K562 (cell line): Measurements from ENCODE around the gene C15orf61. TPM values are rescaled to one million over a fixed set of nuclear protein-coding genes. Genes with fewer than 3 reads are reported as not detected.

Source experiments
- DMBX1 ChIP-seq: fragments of 250-450 bp; sonication (Bioruptor Pico); IDR thresholded peaks from 2 replicates; pipeline ENCODE4 v1.8.0; 2022; ENCODE audit warnings: inconsistent platforms, mild to moderate bottlenecking, moderate library complexity, borderline replicate concordance
- ESRRB ChIP-seq: fragments of 250-450 bp; sonication (Bioruptor Pico); IDR thresholded peaks from 2 replicates; pipeline ENCODE4 v1.5.0; 2020; ENCODE audit warnings: mild to moderate bottlenecking, moderate library complexity, borderline replicate concordance
- FOXA1 ChIP-seq: fragments of 450-650 bp; IDR thresholded peaks from 2 replicates; pipeline ENCODE4 v1.6.1; 2016; ENCODE audit warnings: mild to moderate bottlenecking, borderline replicate concordance
- MCM3 ChIP-seq: fragments of 450-650 bp; IDR thresholded peaks from 2 replicates; pipeline ENCODE4 v1.6.1; 2016
- NFRKB ChIP-seq: fragments of 450-650 bp; IDR thresholded peaks from 2 replicates; pipeline ENCODE4 v1.6.1; 2016; ENCODE audit warnings: low read depth
- NR1H2 ChIP-seq: sonication (generic); formaldehyde crosslinking; IDR thresholded peaks from 2 replicates; pipeline ENCODE4 v1.4.0; 2020; ENCODE audit warnings: mild to moderate bottlenecking, missing genetic modification reagents
- PHB ChIP-seq: fragments of 250-450 bp; sonication (Bioruptor Pico); IDR thresholded peaks from 2 replicates; pipeline ENCODE4 v1.5.0; 2021
- SREBF2 ChIP-seq: sonication (generic); formaldehyde crosslinking; IDR thresholded peaks from 2 replicates; pipeline ENCODE4 v1.4.0; 2020; ENCODE audit warnings: mild to moderate bottlenecking, missing genetic modification reagents
- TAF9B ChIP-seq: fragments of 450-650 bp; IDR thresholded peaks from 2 replicates; pipeline ENCODE4 v1.6.1; 2018; ENCODE audit warnings: mild to moderate bottlenecking; ENCODE audit not compliant: partially characterized antibody
- U2AF1 ChIP-seq: fragments of 200-400 bp; formaldehyde crosslinking; optimal IDR thresholded peaks from 2 replicates; pipeline ENCODE3; 2017; ENCODE audit warnings: mild to moderate bottlenecking, low read depth, low read length, moderate library complexity
- ZBTB8A ChIP-seq: fragments of 450-650 bp; IDR thresholded peaks from 2 replicates; pipeline ENCODE4 v1.6.1; 2018; ENCODE audit warnings: mild to moderate bottlenecking, moderate library complexity; ENCODE audit not compliant: partially characterized antibody
- ZFX ChIP-seq: sonication (generic); formaldehyde crosslinking; IDR thresholded peaks from 2 replicates; pipeline ENCODE4 v1.8.0; 2022; ENCODE audit warnings: mild to moderate bottlenecking, missing genetic modification reagents, moderate library complexity
- ZKSCAN8 ChIP-seq: fragments of 200-800 bp; sonication (Bioruptor generic); IDR thresholded peaks from 2 replicates; pipeline ENCODE4 v1.6.1; 2016; ENCODE audit warnings: missing genetic modification characterization, missing compliant biosample characterization
- ZNF212 ChIP-seq: fragments of 450-650 bp; formaldehyde crosslinking; IDR thresholded peaks from 2 replicates; pipeline ENCODE4 v1.4.0; 2020; ENCODE audit warnings: mild to moderate bottlenecking
- ZNF699 ChIP-seq: fragments of 250-450 bp; sonication (Bioruptor Pico); IDR thresholded peaks from 2 replicates; pipeline ENCODE4 v1.8.0; 2021; ENCODE audit warnings: mild to moderate bottlenecking, moderate library complexity; ENCODE audit not compliant: insufficient replicate concordance
- polyA plus RNA-seq, 8 experiments: library from polyadenylated mRNA; depleted of rRNA in 4 of 8; stranded (reverse) in 5 of 8; unstranded in 3 of 8; fragments of >200 nt; fragmentation: Nextera tagmentation in 2 of 8; fragmentation: Illumina TruSeq in 1 of 8; extraction: Ambion mirVana in 2 of 8; extraction: Trizol in 1 of 8; gene quantifications; 2 replicates each; pipeline versions ENCODE4 v1.2.1 to v1.2.3, GENCODE V29; 2011 to 2014; ENCODE audit warnings: inconsistent platforms in 1 of 8, missing spikeins in 1 of 8
- total RNA-seq, 7 experiments: library from RNA; depleted of rRNA in 6 of 7; stranded (reverse); fragments of >200 nt in 6 of 7; fragmentation: Illumina TruSeq in 2 of 7; extraction: Trizol in 2 of 7; gene quantifications; 2 replicates each; pipeline versions ENCODE4 v1.2.1 to v1.2.3, GENCODE V29; 2011 to 2021; ENCODE audit warnings: low replicate concordance in 1 of 7
- TF ChIP-seq, protein P1 (sequence below), 2 experiments: IDR thresholded peaks in 1 of 2; conservative IDR thresholded peaks in 1 of 2; 2 replicates each; pipeline ENCODE4 v1.6.1; 2016; ENCODE audit warnings: low read depth in 2 of 2, mild to moderate bottlenecking in 1 of 2, missing compliant biosample characterization in 1 of 2, missing genetic modification characterization in 1 of 2, moderate library complexity in 1 of 2
- TF ChIP-seq, protein P2 (sequence below): fragments of 250-450 bp; sonication (Bioruptor Pico); IDR thresholded peaks from 2 replicates; pipeline ENCODE4 v1.4.0; 2020; ENCODE audit warnings: mild to moderate bottlenecking, moderate library complexity
- TF ChIP-seq, protein P3 (sequence below): fragments of 150-350 bp; conservative IDR thresholded peaks from 2 replicates; pipeline ENCODE4 v1.6.1; 2014; ENCODE audit warnings: low read length
- TF ChIP-seq, protein P4 (sequence below): fragments of 150-350 bp; IDR thresholded peaks from 2 replicates; pipeline ENCODE4 v1.6.1; 2014; ENCODE audit warnings: low read depth, mild to moderate bottlenecking, low read length, borderline replicate concordance

The C15orf61 gene
- total and polyA plus RNA-seq, 9 of the 15 experiments (the other 6 are each of a cell fraction or from before 2014, with no cell fraction given): 1.6 to 10.5 (median 4.3) TPM

DNA sequence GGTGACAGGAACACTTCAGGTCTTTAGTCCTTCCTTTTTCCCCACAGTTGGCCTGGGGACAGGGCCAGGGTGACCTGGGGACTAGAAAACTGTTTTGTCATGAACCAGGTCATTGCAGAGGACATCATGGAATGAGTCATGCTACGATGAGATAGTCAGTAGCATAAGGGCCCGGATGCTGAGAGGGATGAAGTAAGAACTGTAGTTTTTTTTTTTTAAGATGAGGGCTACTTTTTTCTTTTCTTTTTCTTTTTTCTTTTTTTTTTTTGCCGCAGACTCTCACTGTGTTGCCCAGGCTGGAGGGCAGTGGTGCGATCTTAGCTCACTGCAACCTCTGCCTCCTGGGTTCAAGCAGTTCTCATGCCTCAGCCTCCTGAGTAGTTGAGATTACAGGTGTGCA, 29.6 kb downstream of the C15orf61 start (continued):
- TF ChIP-seq, protein P1, sequence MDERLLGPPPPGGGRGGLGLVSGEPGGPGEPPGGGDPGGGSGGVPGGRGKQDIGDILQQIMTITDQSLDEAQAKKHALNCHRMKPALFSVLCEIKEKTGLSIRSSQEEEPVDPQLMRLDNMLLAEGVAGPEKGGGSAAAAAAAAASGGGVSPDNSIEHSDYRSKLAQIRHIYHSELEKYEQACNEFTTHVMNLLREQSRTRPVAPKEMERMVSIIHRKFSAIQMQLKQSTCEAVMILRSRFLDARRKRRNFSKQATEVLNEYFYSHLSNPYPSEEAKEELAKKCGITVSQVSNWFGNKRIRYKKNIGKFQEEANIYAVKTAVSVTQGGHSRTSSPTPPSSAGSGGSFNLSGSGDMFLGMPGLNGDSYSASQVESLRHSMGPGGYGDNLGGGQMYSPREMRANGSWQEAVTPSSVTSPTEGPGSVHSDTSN (CRISPR knock-in tag; IDR thresholded peaks at IDR 0.05; ENCODE audit: low read depth): no peak
- TF ChIP-seq, protein P1 (tag; conservative IDR thresholded peaks at IDR 0.05; ENCODE audit: low read depth): peak; percentile 31; the same call in 1 of the 2 replicates
- TF ChIP-seq NR1H2 (CRISPR knock-in tag) (no peak), TAF9B (peak; percentile 24), ZFX (CRISPR knock-in tag) (no peak), FOXA1 (no peak), ZNF212 (CRISPR knock-in tag) (no peak), DMBX1 (CRISPR knock-in tag) (peak; percentile 77), NFRKB (no peak), ESRRB (no peak), SREBF2 (CRISPR knock-in tag) (no peak), ZKSCAN8 (CRISPR knock-in tag) (peak; percentile 69; the same call in 1 of the 2 replicates), ZBTB8A (no peak), U2AF1 (no peak), PHB (no peak), ZNF699 (CRISPR knock-in tag) (no peak), MCM3 (no peak)
- TF ChIP-seq, protein P2, sequence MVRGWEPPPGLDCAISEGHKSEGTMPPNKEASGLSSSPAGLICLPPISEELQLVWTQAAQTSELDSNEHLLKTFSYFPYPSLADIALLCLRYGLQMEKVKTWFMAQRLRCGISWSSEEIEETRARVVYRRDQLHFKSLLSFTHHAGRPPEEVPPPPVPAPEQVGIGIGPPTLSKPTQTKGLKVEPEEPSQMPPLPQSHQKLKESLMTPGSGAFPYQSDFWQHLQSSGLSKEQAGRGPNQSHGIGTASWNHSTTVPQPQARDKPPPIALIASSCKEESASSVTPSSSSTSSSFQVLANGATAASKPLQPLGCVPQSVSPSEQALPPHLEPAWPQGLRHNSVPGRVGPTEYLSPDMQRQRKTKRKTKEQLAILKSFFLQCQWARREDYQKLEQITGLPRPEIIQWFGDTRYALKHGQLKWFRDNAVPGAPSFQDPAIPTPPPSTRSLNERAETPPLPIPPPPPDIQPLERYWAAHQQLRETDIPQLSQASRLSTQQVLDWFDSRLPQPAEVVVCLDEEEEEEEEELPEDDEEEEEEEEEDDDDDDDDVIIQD (CRISPR knock-in tag): no peak
- TF ChIP-seq, protein P3, sequence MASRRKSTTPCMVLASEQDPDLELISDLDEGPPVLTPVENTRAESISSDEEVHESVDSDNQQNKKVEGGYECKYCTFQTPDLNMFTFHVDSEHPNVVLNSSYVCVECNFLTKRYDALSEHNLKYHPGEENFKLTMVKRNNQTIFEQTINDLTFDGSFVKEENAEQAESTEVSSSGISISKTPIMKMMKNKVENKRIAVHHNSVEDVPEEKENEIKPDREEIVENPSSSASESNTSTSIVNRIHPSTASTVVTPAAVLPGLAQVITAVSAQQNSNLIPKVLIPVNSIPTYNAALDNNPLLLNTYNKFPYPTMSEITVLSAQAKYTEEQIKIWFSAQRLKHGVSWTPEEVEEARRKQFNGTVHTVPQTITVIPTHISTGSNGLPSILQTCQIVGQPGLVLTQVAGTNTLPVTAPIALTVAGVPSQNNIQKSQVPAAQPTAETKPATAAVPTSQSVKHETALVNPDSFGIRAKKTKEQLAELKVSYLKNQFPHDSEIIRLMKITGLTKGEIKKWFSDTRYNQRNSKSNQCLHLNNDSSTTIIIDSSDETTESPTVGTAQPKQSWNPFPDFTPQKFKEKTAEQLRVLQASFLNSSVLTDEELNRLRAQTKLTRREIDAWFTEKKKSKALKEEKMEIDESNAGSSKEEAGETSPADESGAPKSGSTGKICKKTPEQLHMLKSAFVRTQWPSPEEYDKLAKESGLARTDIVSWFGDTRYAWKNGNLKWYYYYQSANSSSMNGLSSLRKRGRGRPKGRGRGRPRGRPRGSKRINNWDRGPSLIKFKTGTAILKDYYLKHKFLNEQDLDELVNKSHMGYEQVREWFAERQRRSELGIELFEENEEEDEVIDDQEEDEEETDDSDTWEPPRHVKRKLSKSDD: no peak
- TF ChIP-seq, protein P4, sequence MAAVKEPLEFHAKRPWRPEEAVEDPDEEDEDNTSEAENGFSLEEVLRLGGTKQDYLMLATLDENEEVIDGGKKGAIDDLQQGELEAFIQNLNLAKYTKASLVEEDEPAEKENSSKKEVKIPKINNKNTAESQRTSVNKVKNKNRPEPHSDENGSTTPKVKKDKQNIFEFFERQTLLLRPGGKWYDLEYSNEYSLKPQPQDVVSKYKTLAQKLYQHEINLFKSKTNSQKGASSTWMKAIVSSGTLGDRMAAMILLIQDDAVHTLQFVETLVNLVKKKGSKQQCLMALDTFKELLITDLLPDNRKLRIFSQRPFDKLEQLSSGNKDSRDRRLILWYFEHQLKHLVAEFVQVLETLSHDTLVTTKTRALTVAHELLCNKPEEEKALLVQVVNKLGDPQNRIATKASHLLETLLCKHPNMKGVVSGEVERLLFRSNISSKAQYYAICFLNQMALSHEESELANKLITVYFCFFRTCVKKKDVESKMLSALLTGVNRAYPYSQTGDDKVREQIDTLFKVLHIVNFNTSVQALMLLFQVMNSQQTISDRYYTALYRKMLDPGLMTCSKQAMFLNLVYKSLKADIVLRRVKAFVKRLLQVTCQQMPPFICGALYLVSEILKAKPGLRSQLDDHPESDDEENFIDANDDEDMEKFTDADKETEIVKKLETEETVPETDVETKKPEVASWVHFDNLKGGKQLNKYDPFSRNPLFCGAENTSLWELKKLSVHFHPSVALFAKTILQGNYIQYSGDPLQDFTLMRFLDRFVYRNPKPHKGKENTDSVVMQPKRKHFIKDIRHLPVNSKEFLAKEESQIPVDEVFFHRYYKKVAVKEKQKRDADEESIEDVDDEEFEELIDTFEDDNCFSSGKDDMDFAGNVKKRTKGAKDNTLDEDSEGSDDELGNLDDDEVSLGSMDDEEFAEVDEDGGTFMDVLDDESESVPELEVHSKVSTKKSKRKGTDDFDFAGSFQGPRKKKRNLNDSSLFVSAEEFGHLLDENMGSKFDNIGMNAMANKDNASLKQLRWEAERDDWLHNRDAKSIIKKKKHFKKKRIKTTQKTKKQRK: no peak
